ENCODE measurements around the gene AGAP1.

DNA sequence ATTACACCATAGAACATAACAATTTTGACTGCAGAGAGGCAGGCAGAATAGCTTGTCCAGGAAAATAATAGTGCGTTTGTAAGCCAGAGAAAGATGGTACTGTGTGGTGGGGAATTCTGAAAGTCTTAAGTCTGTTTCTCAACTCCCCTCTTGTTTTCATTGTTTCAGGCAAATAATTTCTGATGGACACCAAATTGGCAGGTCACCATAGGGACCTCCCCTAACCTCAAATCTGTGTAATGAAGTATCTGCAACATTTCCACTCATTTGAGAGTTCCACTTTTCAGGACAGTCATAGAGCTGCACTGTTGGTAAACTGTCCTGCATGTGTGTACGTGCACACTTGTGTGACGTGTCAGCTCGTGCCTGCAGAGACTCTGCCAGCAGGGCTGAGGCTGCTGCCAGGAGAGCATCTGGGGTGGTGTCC, 195.6 kb downstream of the AGAP1 start:
- TF ChIP-seq CTCF (IDR thresholded peaks at IDR 0.05) (no peak), POLR2A (IDR thresholded peaks at IDR 0.05) (no peak)

All from right lobe of liver (tissue), 4 donors.